K562 (cell line): ENCODE measurements around the gene GRSF1. TPM values are rescaled to one million over a fixed set of nuclear protein-coding genes. Genes with fewer than 3 reads are reported as not detected.

Experiments
- DNMT1 ChIP-seq: fragments of 450-650 bp; IDR thresholded peaks from 2 replicates; pipeline ENCODE4 v1.6.1; 2016; ENCODE audit warnings: antibody characterized with exemption, mild to moderate bottlenecking
- FOXP4 ChIP-seq: sonication (generic); formaldehyde crosslinking; IDR thresholded peaks from 2 replicates; pipeline ENCODE4 v1.8.0; 2022; ENCODE audit warnings: mild to moderate bottlenecking, missing genetic modification reagents, borderline replicate concordance
- HDAC8 ChIP-seq: fragments of 450-650 bp; IDR thresholded peaks from 2 replicates; pipeline ENCODE4 v1.6.1; 2016; ENCODE audit warnings: mild to moderate bottlenecking, missing genetic modification characterization, moderate library complexity, missing compliant biosample characterization
- IRF1 ChIP-seq: sonication (generic); formaldehyde crosslinking; IDR thresholded peaks from 2 replicates; pipeline ENCODE4 v1.8.0; 2022; ENCODE audit warnings: missing genetic modification reagents, mild to moderate bottlenecking, borderline replicate concordance
- MBD2 ChIP-seq: sonication (generic); IDR thresholded peaks from 2 replicates; pipeline ENCODE4 v1.6.1; 2016; ENCODE audit warnings: low read depth, borderline replicate concordance
- SIN3A ChIP-seq, 2 experiments: fragments of 150-350 bp in 1 of 2; IDR thresholded peaks; 2 replicates each; pipeline ENCODE4 v1.6.1; 2011 to 2016; ENCODE audit warnings: borderline replicate concordance in 2 of 2, low read depth in 2 of 2, low read length in 2 of 2, mild to moderate bottlenecking in 2 of 2, moderate library complexity in 2 of 2; ENCODE audit not compliant: control insufficient read depth in 1 of 2
- SRSF7 ChIP-seq: fragments of 200-400 bp; formaldehyde crosslinking; optimal IDR thresholded peaks from 2 replicates; pipeline ENCODE3; 2017; ENCODE audit warnings: mild to moderate bottlenecking, low read depth, low read length
- TFE3 ChIP-seq: fragments of 450-650 bp; formaldehyde crosslinking; IDR thresholded peaks from 2 replicates; pipeline ENCODE4 v1.4.0; 2020; ENCODE audit warnings: mild to moderate bottlenecking, mixed read lengths
- THRAP3 ChIP-seq: fragments of 450-650 bp; IDR thresholded peaks from 2 replicates; pipeline ENCODE4 v1.6.1; 2016; ENCODE audit warnings: mild to moderate bottlenecking, inconsistent platforms, borderline replicate concordance
- TRIM24 ChIP-seq, 2 experiments: fragments of 450-650 bp; IDR thresholded peaks; 2 replicates each; pipeline ENCODE4 v1.6.1; 2016
- ZNF175 ChIP-seq: fragments of 200-800 bp; sonication (Bioruptor generic); IDR thresholded peaks from 2 replicates; pipeline ENCODE4 v1.6.1; 2016; ENCODE audit warnings: low read depth, mild to moderate bottlenecking, missing genetic modification characterization, missing compliant biosample characterization
- ZNF318 ChIP-seq, 2 experiments: fragments of 450-650 bp; IDR thresholded peaks; 2 replicates each; pipeline ENCODE4 v1.6.1; 2016; ENCODE audit warnings: mild to moderate bottlenecking in 2 of 2, borderline replicate concordance in 1 of 2, low read depth in 1 of 2, moderate library complexity in 1 of 2
- polyA plus RNA-seq, 8 experiments: library from polyadenylated mRNA; depleted of rRNA in 4 of 8; stranded (reverse) in 5 of 8; unstranded in 3 of 8; fragments of >200 nt; fragmentation: Nextera tagmentation in 2 of 8; fragmentation: Illumina TruSeq in 1 of 8; extraction: Ambion mirVana in 2 of 8; extraction: Trizol in 1 of 8; gene quantifications; 2 replicates each; pipeline versions ENCODE4 v1.2.1 to v1.2.3, GENCODE V29; 2011 to 2014; ENCODE audit warnings: inconsistent platforms in 1 of 8, missing spikeins in 1 of 8
- total RNA-seq, 7 experiments: library from RNA; depleted of rRNA in 6 of 7; stranded (reverse); fragments of >200 nt in 6 of 7; fragmentation: Illumina TruSeq in 2 of 7; extraction: Trizol in 2 of 7; gene quantifications; 2 replicates each; pipeline versions ENCODE4 v1.2.1 to v1.2.3, GENCODE V29; 2011 to 2021; ENCODE audit warnings: low replicate concordance in 1 of 7

Gene GRSF1
- total and polyA plus RNA-seq, 9 of the 15 experiments (the other 6 are each of a cell fraction or from before 2014, with no cell fraction given): 33.0 to 105 (median 76.0) TPM

- TF ChIP-seq MBD2: no peak
- no peak for TF ChIP-seq DNMT1
- TF ChIP-seq ZNF318 (IDR thresholded peaks at IDR 0.05; ENCODE audit: borderline replicate concordance in 1 of 2, low read depth in 1 of 2): no peak
- no peak for TF ChIP-seq SRSF7
- no peak for TF ChIP-seq IRF1
- no peak for TF ChIP-seq ZNF175
- TF ChIP-seq TRIM24 (IDR thresholded peaks at IDR 0.05): no peak
- TF ChIP-seq FOXP4 (CRISPR knock-in tag): no peak; the same call in 1 of the 2 replicates
- no peak for TF ChIP-seq THRAP3
- no peak for TF ChIP-seq HDAC8
- no peak for TF ChIP-seq TFE3 (CRISPR knock-in tag)
- peak; percentile 48 to 61; a peak in 1 of 4 replicates for TF ChIP-seq SIN3A (IDR thresholded peaks at IDR 0.05; ENCODE audit: borderline replicate concordance in 2 of 2, control insufficient read depth in 1 of 2, low read depth in 2 of 2, low read length in 2 of 2)
Measured at GRCh38 chr4:70839589-70840093, at the start of gene GRSF1 (continued).
